Keratinocyte (primary cell): Measurements from ENCODE around the gene LHPP.

ENCODE experiments used
- CTCF ChIP-seq, 3 experiments: IDR thresholded peaks in 1 of 3; conservative IDR thresholded peaks in 1 of 3; optimal IDR thresholded peaks in 1 of 3; 2 replicates in 2 of 3; 3 replicates in 1 of 3; pipeline versions ENCODE3 to v1.5.1; 2011; ENCODE audit warnings: low read length in 3 of 3, mild to moderate bottlenecking in 3 of 3, moderate library complexity in 2 of 3, control low read depth in 1 of 3, inconsistent platforms in 1 of 3; ENCODE audit not compliant: insufficient read depth in 2 of 3; ENCODE audit errors: extremely low read depth in 1 of 3
- EZH2 ChIP-seq: IDR thresholded peaks from one replicate; pipeline ENCODE4 v1.6.1; 2012; ENCODE audit warnings: inconsistent platforms, mild to moderate bottlenecking, low read length, moderate library complexity

DNA sequence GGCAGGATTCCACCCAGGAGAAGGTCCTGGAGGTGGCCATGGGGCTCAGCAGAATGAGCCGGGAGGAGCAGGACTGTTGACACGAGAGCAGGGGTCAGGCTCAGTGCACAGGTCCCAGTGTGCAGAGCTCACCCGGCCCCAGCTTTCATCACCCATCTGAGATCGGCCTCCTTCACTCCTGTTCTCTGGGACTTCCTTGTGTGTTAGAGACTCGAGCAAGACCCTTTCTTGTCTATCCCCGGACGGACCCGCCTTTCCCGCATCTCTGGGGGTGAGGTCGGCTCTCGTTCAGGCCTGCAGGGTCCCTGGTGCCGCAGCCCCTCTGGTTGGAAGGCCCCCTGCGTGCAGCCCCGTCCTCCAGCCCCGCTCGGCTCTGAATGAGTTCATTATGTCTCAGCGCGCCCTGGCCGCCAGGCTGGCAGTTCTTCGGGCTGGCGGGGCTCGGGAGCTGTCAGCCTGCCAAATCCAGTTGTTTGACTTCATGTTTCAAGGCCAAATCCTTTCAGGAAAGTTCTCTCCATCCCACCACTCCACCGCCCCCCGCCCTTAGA is 127.9 kb downstream of the LHPP start:
- TF ChIP-seq CTCF (optimal IDR thresholded peaks at IDR 0.05 in 1 of 3, IDR thresholded peaks at IDR 0.05 in 1 of 3, conservative IDR thresholded peaks at IDR 0.05 in 1 of 3; ENCODE audit: extremely low read depth in 1 of 3, insufficient read depth in 2 of 3, low read length in 3 of 3) (no peak), EZH2 (no peak)
